Sciatic nerve (tissue), 2 donors: ENCODE results near the gene LRP2. TPM values are rescaled to one million over a fixed set of nuclear protein-coding genes. Genes with fewer than 3 reads are reported as not detected.
A peak's percentile ranks its signal among the peaks of the same experiment; 100 is the strongest.

Experiments used
- ATAC-seq: fragments of 200-7000 bp; cut with Tn5 transposase; one replicate; pipeline ENCODE4 v1.9.1; 2020; ENCODE audit warnings: mild to moderate bottlenecking, moderate library complexity
- DNase-seq: peaks from one replicate; pipeline ENCODE4 v3.0.0-alpha.2; 2020; ENCODE audit warnings: low spot score
- intact Hi-C: fragments of 100-400 bp; cut with DNase I; formaldehyde crosslinking; loops from one replicate; pipeline ENCODE4 v1.14.2; 2022
- total RNA-seq: library from RNA; stranded (reverse); fragmentation: NEBNext Ultra II Directional; extraction: Animal tissue kit (Norgen Biotek cat#: 25700); gene quantifications from one replicate; pipeline ENCODE4 v1.2.1, GENCODE V29; 2021
- donor health status: DM: no; HTN: no; CAD: no.
- donor health status: DM: no; HTN: no; CAD: no.

LRP2 gene
- total RNA-seq, 1 donor from 2014 or later = 0.89 TPM

GRCh38 chr2:169081551-169081950 lies 280.8 kb downstream of the LRP2 start:
- intact Hi-C loops = no loop called here
- DNase-seq = no peak
- ATAC-seq = no peak

DNA sequence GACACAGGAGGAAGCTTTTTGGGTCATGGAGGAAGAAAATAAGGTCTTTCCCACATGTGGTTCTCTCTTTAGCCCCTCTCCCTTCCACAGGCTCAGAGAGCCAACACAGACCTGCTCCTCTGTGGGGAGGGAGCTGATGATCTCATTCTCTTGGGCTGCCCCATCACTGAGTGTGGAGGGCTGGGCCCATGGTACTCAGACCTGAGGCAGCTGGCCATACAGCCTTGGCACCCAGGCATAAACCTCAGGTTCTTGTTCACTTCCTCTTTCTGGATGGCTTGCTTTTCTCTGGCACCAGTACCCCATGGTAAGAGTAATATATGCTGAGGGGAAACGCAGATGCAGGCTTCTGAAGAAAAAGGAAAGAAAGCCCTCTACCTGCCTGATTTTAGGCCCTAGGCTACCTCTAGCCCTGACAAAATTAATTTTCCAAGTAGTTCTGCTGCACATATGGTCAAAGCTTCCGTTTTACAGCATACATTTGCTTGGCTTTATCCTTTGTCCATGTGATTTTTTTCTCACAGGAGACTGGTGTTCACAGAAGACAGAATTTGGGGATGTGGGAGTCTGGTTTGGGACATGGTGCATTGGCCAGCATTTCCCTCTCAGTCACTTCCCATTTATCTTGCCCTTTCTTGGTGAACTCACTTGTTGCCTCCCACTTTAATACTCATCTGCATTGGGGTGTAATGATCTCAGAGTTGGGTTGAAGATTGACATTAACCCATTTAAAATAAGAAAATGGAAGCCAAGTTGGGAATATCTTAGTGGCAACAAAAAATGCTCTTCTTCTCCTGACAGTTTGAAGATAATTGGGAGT lies 281.9 kb downstream of the LRP2 start:
- DNase-seq (no peak), ATAC-seq (peak; percentile 41)
- intact Hi-C loops = no loop called here

- ATAC-seq (no peak), DNase-seq (no peak)
- intact Hi-C loops = no loop called here
Observed at GRCh38 chr2:169077674-169078240, 284.6 kb downstream of the LRP2 start.

Other genes starting within 250 kb of the LRP2 start
- gene BBS5, start 117.0 kb upstream of the LRP2 start, total RNA-seq = 13.5 TPM
- 1.8 TPM for gene KLHL41, start 147.2 kb upstream of the LRP2 start, total RNA-seq
- 17.3 TPM for gene FASTKD1, start 211.3 kb upstream of the LRP2 start, total RNA-seq
- 76.5 TPM for gene PPIG, start 221.8 kb upstream of the LRP2 start, total RNA-seq